ENCODE data around the gene SH3RF3.

Gene SH3RF3

DNA sequence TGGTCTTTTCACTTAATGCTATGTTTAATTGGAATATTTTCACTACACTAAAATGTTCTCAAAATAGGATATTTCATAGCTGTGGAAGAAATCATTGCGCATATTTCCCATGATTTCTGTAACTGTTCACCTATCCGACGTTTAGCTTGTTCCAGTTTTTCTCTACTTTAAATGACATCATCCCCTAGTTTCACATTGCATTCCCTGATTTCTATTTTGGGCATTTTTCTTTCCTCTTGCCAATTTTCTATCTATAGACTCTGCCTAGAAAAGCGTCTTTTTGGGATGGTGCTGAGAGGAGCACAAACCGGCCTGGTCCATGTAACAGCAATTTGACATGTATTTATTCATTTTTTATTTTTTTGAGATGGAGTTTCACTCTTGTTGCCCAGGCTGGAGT is 163.4 kb downstream of the SH3RF3 start:
- no peak for DNase-seq

DNA sequence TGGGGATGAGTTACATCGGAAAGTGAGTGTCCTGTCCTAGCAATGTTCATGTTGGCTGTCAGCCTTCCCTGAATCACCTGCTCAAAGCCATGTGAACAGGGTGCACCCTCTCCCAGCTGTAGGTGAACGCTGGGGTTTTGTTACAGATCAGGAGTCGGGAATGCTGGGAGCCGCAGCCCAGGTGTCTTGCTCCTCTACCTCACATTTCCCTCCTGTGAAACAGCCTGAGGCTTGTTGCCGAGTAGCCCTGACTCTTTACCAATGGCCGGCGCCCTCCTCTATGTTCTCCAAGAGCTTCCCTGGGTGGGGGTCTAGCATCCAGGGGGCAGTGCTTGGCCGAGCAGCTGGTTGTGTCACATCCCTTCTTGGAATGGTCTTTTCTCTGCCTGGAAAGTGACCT is 164.7 kb downstream of the SH3RF3 start:
- no peak for DNase-seq

DNA sequence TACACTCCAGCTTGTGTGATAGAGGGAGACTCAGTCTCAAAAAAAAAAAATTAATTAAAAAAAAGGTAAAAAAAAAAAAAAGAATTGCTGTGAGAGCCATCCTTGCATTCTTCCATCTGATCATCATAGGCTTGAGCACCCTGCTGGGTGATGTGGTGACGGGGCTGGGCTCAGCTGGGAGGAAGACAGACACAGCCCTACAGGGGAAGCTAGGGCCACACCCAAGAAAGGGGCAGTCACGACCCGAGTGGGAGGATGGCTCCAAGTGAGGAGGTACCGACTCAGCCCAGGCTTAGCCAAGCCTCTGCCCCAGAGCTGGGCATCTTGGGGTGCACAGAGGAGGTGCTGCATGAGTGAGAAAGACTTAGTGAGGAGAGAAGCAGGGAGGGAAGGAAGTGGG is 165.5 kb downstream of the SH3RF3 start:
- DNase-seq, result no peak

DNA sequence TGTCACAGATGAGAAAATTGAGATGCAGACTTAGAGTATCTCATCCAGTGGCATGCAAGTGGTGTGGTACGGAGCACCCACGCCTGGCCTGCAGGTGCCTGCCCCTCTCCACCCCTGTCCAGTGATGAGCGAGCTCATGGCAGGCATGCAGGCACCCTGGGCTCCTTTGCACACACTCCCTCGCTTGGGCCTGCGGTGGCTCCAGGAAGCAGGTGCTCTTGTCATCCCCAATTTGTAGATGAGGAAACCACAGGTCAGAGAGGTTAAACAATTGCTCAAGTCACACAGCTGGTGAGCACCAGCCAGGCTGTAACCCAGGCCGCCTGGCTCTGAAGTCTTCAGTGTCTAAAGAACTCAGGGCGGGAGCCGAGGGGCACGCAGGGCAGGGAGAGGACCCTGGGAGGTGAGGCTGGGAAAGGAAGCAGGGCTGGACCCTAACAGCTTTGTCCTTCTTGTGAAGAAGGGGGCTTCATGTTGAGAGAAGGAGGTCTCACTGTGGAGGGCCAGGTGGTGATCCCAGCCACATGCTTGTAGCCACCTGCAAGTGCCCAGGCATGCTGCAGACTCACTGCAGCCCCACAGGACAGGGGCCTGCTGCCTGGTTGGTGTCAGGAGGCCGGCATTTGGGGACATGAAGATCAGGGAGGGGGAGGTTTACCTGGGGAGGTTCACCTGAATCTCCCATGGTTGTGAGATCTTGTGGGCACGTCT is 166.2 kb downstream of the SH3RF3 start:
- DNase-seq, result no peak

DNA sequence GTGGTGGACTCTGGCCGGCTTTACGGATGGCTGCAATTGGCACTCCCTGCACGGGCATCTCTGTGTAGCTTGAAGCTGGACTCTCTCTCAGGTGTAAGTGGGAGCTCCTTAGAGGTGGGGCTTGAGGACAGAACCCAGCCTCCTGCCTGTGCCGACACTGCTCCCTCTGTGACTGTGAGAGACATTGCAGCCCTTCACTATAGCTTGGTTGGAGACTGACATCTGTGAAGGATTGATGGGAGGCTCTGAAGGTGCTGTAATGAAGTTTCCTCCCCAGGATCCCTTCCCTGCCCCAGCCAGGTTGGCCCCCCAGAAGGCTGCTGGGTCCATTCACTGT is 166.7 kb downstream of the SH3RF3 start:
- DNase-seq, result no peak

DNA sequence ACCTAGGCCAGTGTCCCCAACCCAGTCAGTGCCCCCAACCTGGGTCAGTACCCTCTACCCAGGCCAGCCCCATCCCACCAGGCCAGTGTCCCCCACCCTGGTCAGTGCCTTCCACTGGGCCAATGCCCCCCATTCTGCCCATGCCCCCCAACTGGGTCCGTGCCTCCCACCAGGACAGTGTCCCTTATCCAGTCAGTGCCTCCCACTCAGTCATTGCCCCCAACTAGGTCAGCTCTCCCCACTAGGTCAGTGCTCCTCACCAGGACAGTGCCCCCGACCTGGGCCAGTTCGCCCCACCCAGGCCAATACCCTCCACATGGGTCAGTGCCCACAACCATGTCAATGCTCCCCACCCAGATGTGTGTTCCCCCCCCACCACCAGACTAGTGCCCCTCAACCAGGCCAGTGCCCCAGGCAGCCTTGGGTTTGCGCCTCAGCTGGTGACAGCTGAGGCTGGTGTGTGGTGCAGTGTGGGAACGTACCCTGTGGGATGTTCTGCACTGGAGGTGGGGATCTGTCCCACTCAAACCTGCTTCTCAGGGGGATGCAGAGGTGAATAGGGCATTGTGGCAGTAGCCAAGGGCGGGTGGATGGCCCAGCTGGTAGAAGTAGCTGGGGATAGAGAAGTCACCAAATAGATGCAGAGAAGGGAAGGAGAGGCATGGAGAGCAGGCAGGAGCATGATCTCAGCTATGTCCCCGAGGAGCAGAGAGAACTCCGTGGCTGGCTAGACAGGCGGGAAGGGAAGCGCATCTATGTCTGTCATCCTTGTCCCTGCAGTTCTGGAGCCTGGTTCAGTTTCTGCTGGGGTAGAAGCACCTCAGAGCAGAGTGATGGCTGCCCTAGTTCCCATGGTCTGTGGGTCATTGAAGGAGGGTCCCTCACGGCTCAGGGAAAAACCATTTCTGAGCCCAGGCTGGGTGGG is 168.8 kb downstream of the SH3RF3 start:
- no peak for DNase-seq

DNA sequence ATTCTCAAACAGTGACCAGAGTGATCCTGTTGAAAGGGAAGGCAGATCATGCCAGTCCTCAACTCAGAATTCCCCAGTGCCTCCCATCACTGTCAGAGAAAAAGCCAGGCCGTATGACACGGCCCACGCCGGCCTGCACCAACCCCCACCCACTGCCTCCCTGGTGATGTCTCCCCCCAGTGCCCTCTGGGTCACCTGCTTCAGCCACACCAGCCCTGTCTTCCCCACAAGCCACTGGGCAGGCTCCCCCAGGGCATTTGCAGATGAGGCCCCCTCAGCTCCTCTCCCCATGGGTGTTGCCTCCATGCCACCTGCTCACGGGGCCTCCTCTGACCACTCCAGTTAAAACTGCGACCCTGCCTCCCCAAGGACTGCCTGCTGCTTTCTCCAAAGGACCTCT is 169.8 kb downstream of the SH3RF3 start:
- DNase-seq, result no peak

DNA sequence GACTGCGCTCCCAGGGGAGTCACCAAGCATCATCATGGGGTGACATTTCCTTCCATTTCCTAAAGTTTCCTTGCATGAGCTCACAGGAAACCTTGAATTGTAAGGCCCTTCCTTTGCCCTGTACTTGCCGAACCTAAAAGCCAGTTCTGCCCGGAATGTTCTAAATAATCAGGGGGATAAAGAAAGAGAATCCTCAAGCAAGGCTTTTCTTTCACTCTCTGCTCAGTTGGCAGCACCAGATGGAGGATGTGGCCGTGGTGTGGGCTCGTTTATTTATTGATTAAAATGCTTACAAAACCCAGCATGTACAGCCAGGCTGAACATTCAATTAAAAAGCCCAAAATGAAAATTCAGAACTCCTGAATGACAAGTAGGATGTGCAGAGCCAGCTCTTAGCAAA is 170.5 kb downstream of the SH3RF3 start:
- DNase-seq, result no peak

DNA sequence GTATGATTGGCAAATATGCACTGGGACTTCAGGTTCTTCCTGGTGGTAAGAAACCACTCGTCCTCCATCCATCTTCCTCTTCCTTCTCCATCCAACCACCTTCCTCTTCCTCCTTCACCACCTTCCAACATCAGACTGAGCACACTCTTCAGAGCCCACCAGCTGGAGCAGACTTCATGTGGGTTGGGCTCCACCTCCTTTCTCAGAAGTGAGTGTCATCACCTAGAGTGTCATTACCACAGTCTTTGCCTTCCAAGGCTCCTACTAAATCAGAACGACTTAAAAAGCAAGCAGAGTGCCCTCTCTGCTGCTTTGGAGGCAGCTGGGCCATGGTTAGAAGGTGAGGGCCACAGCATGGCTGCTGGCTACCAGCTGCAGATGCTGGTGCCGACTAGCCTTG is 171.6 kb downstream of the SH3RF3 start:
- DNase-seq, result no peak

DNA sequence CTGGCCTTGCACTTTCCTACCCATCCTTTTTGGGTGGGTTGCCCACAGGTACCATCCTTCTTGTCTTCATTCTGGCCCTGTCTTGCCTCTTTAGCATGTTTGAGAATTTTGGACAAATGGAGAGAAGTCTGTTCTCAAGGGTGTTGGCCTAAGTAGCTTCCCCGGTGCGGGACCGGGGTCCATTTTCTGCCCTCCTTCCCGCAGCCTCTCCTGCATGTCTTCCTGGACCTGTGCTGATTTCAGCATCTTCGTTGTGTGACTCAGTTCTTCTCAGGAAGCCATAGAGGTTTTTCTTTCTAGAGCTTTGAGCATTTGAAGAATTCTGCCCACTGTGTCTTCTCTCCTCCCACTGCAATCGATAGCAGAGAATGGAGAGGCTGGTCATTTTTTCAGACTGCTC is 172.7 kb downstream of the SH3RF3 start:
- DNase-seq, result no peak

DNA sequence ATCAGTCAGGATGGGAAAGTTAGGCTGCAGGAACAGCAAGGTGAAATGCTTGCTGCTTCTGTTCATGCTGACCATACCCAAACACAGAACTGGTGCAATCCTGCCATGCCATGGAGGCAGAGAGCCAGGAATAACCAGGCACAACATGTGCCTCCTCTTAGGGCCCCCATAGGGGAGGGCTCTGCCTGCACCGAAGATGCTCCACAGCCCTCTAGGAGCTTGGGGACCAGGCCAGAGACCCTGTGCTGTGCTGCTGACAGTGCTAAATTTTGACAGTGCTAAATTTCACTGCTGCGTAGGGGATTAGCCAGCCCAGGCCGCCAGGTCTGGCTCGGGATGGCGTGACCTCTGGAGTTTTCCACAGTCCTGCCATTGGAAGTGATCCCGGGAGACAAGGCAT is 173.3 kb downstream of the SH3RF3 start:
- DNase-seq, result no peak

DNA sequence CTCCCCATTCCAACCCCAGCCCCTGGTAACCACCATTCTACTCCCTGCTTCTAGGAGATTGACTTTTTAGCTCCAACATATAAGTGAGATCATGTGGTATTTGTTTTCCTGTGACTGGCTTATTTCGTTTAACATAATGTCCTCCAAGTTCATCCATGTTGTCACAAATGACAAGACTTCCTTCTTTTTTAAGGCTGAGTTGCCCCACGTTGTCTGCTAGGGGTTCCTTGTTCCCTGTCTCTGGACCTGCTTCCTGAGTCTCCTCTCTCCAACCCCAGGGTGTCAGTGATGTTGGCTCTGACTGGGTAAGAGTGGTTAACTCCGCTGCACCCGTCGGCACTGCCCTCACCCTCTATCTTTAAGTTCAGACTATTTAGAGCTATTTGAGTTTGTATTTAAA is 175.2 kb downstream of the SH3RF3 start:
- no peak for DNase-seq

DNA sequence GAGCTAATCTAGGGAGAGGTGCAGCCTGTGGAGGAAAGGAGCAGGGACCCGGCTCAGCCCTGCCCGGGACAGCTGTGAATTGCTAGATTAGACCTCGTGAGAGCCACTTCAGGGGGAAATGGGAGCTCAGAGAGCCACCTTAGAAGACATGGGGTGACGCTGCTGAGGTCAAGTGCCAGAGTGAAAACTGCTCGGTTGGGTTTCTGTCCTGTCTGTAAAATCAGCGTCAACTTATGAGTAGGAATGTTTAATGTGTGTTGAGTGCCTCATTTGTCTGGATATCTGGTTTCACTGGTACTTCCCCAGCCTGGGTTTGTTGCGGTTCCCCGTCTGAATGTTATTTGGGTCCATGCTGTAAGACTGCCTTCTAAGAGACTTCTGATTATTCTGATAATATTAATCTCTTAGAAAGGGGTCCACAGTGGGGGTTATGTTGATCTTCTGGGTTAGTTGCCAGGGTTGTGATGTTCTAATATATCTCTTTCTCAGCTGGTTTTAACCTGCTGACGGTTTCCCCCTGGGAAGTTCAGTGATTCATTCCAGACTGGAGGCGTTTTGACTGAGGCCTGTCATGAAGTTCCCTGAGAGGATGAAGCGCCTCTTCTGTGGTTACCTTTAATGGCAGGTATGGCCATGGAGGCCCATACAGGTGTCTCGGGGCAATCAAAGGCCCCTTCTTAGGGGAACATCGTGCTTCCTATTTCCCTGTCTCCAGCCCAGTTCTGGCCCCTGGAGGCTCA is 175.9 kb downstream of the SH3RF3 start:
- no peak for DNase-seq

DNA sequence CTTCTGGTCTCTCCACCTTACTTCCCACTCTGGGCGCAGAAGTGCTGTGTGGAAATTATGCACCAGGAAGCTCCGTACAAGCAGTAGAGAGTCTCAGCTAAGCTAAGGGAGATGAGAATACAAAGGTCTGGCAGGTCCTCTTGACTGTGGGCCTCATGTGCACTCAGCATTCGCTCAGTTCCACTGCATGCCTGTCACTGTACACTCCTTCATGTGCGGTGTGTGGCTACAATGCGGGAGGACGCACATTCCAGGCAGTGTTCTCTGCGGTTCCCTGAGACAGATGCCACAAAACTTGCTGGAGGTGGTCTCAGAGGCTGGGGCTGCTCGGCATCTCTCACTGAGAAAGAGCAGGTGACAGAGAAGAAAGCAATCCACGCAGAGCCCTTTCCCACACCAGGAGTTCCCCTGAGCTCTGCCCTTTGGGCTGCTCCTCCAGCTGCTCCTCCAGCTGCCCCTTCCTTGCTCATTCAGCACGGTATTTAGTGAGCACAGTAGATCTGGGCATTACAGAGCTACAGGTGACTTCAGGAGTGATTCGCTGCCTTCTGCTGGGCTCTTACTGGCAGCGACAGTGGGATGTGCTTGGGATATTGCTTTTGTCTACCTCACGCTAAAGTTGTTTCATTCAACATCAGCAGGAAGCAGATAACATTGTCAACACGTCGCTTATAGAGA is 176.6 kb downstream of the SH3RF3 start:
- DNase-seq, result no peak

DNA sequence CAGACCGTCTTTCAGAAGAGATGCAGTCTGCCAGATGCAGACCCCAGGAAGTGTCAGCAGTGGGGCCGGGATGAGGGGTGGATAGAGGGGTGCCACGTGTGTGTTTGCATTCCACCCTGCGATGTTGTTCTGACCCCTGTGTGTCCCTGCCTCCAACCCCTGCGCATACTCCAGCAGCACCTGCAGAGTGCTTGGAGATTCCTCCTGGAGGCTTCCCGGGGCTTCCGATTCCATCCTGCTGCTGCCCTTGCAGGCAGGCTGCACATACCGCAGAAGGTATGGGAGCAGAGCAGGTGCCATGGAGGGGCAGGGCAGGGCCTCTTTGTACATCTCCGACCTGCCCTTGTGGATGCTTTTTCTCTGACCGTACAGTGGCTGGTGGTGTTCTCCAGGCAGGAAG is 177.2 kb downstream of the SH3RF3 start:
- DNase-seq, result no peak

DNA sequence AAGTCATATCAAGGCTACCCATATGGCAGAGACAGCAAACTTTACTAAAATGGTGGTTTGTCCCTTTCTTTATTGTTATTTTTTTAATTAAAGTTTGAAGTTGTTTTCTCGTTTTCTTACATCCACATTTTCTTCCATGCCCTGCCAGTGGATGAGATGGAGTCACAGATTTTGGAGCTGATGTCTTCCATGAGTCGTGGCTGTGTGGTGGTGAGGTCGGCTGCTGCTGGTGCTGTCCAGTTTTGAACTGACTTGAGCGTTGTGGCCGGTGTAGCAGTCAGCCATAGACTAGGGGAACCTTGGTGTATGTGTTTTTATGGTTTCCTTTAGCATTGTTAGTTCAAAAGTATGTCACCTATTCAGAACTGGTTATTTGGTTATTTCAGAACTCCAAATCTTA is 182.8 kb downstream of the SH3RF3 start:
- no peak for DNase-seq

DNA sequence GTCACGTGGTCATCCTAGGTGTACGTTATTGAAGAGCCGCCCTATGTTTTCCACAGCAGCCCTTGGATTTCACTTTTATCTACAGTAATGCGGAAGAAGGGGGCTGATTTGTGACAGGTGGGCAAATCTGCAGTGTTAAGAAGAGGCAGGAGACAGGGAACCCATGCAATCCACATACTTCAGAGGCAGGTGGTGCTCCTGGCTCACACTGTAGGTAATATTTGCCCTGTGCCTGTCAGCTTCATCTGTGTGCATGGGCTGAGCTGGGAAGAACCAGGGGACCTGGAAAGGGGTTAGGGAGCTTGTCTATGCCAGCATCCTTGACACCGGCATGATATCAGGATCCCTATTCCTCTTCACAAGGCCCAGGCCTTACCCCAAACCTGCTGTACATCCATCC is 183.9 kb downstream of the SH3RF3 start:
- DNase-seq, result no peak

DNA sequence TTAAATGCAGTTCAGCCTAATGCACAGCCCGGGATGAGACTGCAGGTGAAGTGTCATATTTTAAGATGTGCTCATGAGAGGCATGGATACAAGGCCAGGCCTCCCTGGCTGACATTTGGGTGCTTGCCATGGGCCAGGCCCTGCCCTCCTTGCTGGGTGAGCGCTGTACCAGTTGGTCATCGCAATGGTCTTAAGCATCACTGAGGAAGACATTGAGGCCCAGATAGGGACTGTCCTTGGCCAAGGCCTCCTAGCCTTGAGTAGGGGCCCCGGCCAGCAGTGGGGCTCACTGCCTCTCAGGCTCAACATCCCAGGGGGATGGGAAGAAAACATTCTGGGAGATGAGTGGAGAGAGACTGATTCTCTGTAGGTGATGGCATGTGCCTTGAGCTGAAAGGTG is 184.3 kb downstream of the SH3RF3 start:
- DNase-seq, result no peak

DNA sequence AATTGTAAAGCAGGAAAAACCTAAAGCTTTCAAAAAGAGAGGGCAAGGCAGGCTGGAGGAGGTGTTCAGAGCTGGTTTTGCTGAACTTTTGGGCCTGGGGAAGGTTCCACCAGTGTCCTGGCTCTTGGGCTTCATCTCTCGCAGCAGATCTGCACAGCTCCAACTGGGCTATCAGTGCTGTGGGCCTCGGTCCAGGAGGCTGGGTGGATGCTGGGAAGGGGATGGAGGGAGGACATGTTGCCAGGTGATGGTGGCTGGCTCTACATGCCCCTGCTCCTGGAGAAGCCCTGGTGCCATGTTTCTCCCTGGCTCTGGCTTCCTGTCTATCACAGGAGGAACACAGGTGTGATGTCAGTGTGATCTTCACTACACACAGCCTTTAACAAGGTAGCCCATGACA is 187.1 kb downstream of the SH3RF3 start:
- no peak for DNase-seq

DNA sequence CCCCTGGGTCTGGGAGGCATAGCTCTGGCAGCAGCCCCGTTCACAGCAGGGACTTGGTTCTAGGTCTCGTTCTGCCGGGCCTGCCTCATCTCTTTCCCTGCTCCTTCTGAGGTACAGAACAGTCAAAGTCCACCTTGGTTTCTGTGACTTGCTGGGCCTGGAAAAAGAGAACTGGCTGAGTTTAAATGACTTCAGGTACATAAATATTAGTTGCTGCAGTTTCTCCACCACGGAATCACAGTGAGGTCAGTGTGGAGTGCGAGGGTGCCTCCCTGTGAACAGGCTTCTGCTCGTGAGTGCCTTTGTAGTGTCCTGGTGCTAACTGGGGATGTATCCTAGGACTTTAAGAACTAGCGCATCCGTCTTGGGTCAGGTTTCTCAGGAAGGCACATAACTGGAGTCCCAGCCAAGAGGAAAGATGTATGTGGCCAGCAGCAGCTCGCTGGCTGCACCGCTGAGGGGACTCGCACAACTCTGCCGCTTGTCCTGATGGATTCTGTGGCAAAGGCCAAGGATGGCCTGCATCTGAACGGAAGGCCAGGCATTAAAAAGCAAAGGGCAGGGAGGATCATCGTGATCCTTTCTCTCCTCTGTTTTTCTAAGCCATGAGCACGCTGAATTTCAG is 188.6 kb downstream of the SH3RF3 start:
- DNase-seq, result no peak

DNA sequence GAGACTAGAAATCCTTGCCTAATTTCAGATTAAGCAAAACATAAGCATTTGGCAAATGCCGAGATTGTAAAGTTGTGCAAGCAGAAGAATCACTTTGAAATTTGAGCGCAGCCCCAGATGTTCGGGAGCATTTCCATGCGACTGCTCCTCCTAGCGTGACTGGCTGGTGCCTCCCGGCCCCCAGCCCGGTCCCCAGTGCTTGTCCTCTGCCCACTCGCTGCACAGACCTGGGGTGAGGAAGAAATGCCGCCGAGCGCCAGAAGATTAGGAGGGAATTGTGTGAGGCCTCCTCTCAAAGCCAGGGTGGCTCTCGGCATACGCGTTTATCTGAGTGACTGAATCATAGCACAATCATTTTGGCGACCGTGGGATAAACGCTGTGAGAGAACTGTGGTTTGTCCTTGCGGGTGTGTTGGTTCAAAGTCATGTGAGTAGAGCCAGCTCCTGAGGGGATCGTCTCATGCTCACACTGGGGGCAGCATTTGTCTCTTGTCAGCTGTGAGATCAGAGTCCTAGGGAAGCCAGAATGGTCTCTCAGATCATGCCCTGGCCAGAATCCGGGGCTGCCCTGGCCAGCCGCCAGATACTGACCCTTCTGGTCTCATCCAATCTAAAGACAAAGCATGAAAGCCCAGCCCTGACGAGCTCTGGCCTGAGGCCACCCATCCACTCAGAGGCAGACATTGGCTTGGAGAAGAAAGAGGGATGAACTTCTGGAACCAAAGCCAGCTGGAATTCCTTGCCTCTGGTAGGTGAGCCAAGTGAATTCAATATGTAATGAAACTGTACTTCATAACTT is 189.3 kb downstream of the SH3RF3 start:
- no peak for DNase-seq

DNA sequence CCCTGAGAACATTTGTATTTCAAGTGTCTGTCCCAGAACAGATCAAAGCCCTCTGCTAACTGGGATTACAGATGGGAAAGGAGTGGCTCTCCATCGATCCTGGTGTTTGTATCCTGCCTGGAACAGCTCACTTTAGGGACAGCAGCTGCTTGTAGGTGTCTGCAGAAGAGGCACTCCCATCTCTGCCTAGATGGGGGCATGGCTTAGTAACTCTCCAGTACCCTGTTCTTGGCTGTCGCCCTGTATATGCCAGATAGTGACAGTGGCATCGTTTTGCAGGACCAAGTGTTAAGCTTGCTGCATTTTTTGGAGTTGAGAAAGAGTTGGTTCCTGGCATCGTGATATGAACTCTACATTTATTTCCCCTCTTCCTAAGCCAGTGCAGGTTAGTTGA is 189.9 kb downstream of the SH3RF3 start:
- no peak for DNase-seq

Measured in NCI-H2029 (cell line).